ENCODE results near the gene EPHB1.

Gene EPHB1

DNA sequence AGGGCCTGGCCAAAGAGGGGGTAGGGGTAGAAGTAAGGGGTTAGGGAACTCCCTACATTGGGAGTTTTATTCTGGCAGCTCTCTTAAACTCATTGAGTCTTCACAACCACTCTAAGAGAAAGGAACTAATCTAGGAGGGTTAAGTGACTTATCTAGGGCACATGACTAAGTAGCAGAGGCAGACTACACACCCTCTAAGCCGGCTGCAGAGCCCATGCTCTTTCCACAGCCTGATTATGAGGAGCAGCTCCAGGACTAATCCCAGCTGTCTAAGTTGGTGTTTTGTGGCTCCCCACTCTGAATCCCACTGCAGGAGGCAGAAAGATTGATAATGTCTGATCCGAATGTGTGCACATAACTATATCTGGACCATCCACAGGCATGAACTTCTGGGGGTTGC, 374.6 kb downstream of the EPHB1 start:
- TF ChIP-seq POLR2AphosphoS5 (IDR thresholded peaks at IDR 0.05; ENCODE audit: low read depth, low read length): no peak
- no peak for TF ChIP-seq FOXP2 (optimal IDR thresholded peaks at IDR 0.05; ENCODE audit: borderline replicate concordance, extremely low read depth, extremely low read length, insufficient read depth)
- TF ChIP-seq, protein P1, sequence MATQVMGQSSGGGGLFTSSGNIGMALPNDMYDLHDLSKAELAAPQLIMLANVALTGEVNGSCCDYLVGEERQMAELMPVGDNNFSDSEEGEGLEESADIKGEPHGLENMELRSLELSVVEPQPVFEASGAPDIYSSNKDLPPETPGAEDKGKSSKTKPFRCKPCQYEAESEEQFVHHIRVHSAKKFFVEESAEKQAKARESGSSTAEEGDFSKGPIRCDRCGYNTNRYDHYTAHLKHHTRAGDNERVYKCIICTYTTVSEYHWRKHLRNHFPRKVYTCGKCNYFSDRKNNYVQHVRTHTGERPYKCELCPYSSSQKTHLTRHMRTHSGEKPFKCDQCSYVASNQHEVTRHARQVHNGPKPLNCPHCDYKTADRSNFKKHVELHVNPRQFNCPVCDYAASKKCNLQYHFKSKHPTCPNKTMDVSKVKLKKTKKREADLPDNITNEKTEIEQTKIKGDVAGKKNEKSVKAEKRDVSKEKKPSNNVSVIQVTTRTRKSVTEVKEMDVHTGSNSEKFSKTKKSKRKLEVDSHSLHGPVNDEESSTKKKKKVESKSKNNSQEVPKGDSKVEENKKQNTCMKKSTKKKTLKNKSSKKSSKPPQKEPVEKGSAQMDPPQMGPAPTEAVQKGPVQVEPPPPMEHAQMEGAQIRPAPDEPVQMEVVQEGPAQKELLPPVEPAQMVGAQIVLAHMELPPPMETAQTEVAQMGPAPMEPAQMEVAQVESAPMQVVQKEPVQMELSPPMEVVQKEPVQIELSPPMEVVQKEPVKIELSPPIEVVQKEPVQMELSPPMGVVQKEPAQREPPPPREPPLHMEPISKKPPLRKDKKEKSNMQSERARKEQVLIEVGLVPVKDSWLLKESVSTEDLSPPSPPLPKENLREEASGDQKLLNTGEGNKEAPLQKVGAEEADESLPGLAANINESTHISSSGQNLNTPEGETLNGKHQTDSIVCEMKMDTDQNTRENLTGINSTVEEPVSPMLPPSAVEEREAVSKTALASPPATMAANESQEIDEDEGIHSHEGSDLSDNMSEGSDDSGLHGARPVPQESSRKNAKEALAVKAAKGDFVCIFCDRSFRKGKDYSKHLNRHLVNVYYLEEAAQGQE (IDR thresholded peaks at IDR 0.05; ENCODE audit: insufficient read depth in 1 of 2, low read depth in 2 of 2, low read length in 2 of 2): no peak
- TF ChIP-seq TAF1 (IDR thresholded peaks at IDR 0.05; ENCODE audit: borderline replicate concordance, insufficient read depth, low read length): no peak
- TF ChIP-seq SIN3A (IDR thresholded peaks at IDR 0.05; ENCODE audit: borderline replicate concordance, insufficient read depth, low read length): no peak

DNA sequence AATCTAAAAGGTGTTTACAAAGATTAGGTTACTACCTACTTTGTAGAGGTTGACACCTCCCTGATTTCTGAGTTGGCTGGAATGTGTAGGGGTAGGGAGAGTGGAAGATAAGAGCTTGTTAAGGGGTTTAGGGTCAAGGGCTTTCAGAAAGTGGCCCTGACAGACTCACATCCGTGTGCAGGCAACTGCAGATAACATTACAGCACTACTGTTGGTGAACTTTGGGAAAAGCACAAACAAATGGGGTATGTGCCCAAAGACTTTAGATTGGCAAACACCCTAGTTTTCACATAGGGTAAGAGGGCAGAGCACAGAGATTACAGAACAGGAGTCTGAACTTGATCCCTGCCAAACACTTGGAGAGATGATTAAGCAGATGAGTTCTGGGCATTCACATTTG, 375.7 kb downstream of the EPHB1 start:
- TF ChIP-seq, protein P1 (IDR thresholded peaks at IDR 0.05; ENCODE audit: insufficient read depth in 1 of 2, low read depth in 2 of 2, low read length in 2 of 2): no peak
- TF ChIP-seq TAF1 (IDR thresholded peaks at IDR 0.05; ENCODE audit: borderline replicate concordance, insufficient read depth, low read length) (no peak), SIN3A (IDR thresholded peaks at IDR 0.05; ENCODE audit: borderline replicate concordance, insufficient read depth, low read length) (no peak), POLR2AphosphoS5 (IDR thresholded peaks at IDR 0.05; ENCODE audit: low read depth, low read length) (no peak), FOXP2 (optimal IDR thresholded peaks at IDR 0.05; ENCODE audit: borderline replicate concordance, extremely low read depth, extremely low read length, insufficient read depth) (no peak)

DNA sequence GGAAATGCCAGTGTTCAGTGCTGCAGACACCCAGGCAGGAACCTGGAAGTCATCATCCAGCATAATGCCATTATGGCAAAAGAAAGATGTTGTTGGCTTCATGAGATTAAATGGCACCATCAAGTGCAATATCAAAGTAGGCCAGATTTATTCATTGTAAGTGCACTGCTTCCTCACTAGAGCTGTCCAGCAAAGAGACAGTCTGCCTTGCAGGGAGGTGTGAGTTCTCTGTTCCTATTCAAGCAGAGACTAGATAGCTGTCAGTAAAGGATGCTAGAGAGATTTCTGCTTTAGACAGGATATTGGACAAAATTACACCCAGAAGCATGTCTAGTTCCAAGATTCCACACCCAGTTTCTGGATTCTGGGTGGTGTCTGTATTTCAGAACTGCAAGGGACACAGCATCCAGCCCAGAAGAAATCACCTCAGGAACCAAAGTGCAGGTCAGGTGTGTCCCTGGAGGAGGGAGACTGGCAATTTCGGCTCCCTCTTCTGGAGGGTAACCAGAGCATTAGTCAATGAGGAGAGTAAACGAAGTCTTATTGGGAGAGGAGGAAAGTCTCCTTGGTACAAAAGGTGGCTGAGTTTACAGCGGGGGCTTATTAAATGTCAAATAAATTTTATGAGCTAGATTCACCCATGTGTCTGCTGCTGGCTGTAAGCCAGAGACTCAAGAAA, 377.3 kb downstream of the EPHB1 start:
- TF ChIP-seq SIN3A (IDR thresholded peaks at IDR 0.05; ENCODE audit: borderline replicate concordance, insufficient read depth, low read length): no peak
- TF ChIP-seq POLR2AphosphoS5 (IDR thresholded peaks at IDR 0.05; ENCODE audit: low read depth, low read length): no peak
- no peak for TF ChIP-seq FOXP2 (optimal IDR thresholded peaks at IDR 0.05; ENCODE audit: borderline replicate concordance, extremely low read depth, extremely low read length, insufficient read depth)
- TF ChIP-seq TAF1 (IDR thresholded peaks at IDR 0.05; ENCODE audit: borderline replicate concordance, insufficient read depth, low read length): no peak
- TF ChIP-seq, protein P1 (IDR thresholded peaks at IDR 0.05; ENCODE audit: insufficient read depth in 1 of 2, low read depth in 2 of 2, low read length in 2 of 2): no peak

DNA sequence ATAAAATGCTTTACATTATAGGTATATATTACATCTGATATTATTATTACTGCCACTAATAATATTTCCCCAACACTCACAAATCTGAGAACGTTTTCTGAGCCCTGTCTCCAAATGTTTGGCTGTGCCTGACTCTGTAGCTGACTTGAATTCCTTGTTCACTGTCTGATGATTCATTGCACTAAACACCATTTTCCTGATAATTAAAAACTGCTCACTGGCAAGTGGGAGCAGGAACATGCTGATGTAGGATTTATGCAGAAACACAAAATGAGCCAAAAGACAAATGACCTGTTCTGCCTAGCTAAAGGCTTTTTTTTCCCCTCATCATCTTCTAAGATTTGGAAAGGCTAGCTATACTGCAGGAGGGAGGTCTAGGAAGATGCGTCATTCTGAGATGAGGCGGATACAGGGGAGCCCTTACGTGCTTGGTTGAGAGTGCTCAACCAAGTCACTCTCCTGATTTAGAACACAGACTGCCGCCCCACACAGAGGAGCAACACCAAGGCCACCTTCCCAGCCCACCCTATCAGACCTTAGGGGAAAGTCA, 380.7 kb downstream of the EPHB1 start:
- no peak for TF ChIP-seq TAF1 (IDR thresholded peaks at IDR 0.05; ENCODE audit: borderline replicate concordance, insufficient read depth, low read length)
- no peak for TF ChIP-seq FOXP2 (optimal IDR thresholded peaks at IDR 0.05; ENCODE audit: borderline replicate concordance, extremely low read depth, extremely low read length, insufficient read depth)
- TF ChIP-seq, protein P1 (IDR thresholded peaks at IDR 0.05; ENCODE audit: insufficient read depth in 1 of 2, low read depth in 2 of 2, low read length in 2 of 2): no peak
- TF ChIP-seq SIN3A (IDR thresholded peaks at IDR 0.05; ENCODE audit: borderline replicate concordance, insufficient read depth, low read length): no peak
- no peak for TF ChIP-seq POLR2AphosphoS5 (IDR thresholded peaks at IDR 0.05; ENCODE audit: low read depth, low read length)

All from PFSK-1 (cell line).